ENCODE results near the gene SLC6A12. TPM values are rescaled to one million over a fixed set of nuclear protein-coding genes. Genes with fewer than 3 reads are reported as not detected.

Gene SLC6A12
- total and polyA plus RNA-seq, 9 of the 15 experiments (the other 6 are each of a cell fraction or from before 2014, with no cell fraction given), result not detected

- ATAC-seq (no peak), DNase-seq (ENCODE audit: extremely low read depth in 1 of 4, low spot score in 3 of 4) (no peak), FAIRE-seq (no peak)
- no peaks in the 10 kb centered on the region for H3K9me3 ChIP-seq (replicated peaks; ENCODE audit: control insufficient read depth, insufficient read depth, low read depth, low read length)
- H3K9me1 ChIP-seq (ENCODE audit: control insufficient read depth, insufficient read depth, low read length), result no peaks in the 10 kb centered on the region
- no peak overlapping the region for H3K4me2 ChIP-seq (ENCODE audit: insufficient read depth, low read length)
- H3K36me3 ChIP-seq (ENCODE audit: control insufficient read depth, insufficient read depth, low read length), result no peaks in the 10 kb centered on the region
- H3K79me2 ChIP-seq (ENCODE audit: control insufficient read depth, insufficient read depth, low read length), result no peaks in the 10 kb centered on the region
- H3K9ac ChIP-seq (ENCODE audit: insufficient read depth in 1 of 2, low read depth in 2 of 2, low read length in 2 of 2), result no peak overlapping the region
- no peak overlapping the region for H3K4me3 ChIP-seq
- TF ChIP-seq ZNF79 (CRISPR knock-in tag; IDR thresholded peaks at IDR 0.05; ENCODE audit: low read depth) (no peak), SMARCE1 (IDR thresholded peaks at IDR 0.05) (no peak), NR1H2 (CRISPR knock-in tag; IDR thresholded peaks at IDR 0.05) (no peak), SP1 (CRISPR knock-in tag; IDR thresholded peaks at IDR 0.05) (no peak), ZNF316 (IDR thresholded peaks at IDR 0.05) (no peak), ASH1L (IDR thresholded peaks at IDR 0.05; ENCODE audit: borderline replicate concordance, low read depth, partially characterized antibody) (no peak), PPARD (CRISPR knock-in tag; IDR thresholded peaks at IDR 0.05) (no peak), RFX1 (IDR thresholded peaks at IDR 0.05) (no peak), SREBF2 (CRISPR knock-in tag; IDR thresholded peaks at IDR 0.05) (no peak)
- TF ChIP-seq, protein P1, sequence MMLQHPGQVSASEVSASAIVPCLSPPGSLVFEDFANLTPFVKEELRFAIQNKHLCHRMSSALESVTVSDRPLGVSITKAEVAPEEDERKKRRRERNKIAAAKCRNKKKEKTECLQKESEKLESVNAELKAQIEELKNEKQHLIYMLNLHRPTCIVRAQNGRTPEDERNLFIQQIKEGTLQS (IDR thresholded peaks at IDR 0.05), result no peak
- TF ChIP-seq, protein P1 (CRISPR knock-in tag; conservative IDR thresholded peaks at IDR 0.05), result no peak
- TF ChIP-seq, protein P2, sequence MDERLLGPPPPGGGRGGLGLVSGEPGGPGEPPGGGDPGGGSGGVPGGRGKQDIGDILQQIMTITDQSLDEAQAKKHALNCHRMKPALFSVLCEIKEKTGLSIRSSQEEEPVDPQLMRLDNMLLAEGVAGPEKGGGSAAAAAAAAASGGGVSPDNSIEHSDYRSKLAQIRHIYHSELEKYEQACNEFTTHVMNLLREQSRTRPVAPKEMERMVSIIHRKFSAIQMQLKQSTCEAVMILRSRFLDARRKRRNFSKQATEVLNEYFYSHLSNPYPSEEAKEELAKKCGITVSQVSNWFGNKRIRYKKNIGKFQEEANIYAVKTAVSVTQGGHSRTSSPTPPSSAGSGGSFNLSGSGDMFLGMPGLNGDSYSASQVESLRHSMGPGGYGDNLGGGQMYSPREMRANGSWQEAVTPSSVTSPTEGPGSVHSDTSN (CRISPR knock-in tag; IDR thresholded peaks at IDR 0.05; ENCODE audit: low read depth), result no peak
- TF ChIP-seq, protein P2 (tag; conservative IDR thresholded peaks at IDR 0.05; ENCODE audit: low read depth), result no peak
- H3K4me1 ChIP-seq (replicated peaks in 1 of 2; ENCODE audit: control insufficient read depth in 2 of 2, insufficient read depth in 2 of 2, low read length in 2 of 2), result peaks cover 0 to 9% of the 10 kb centered on the region in 2 experiments; a peak in 2 of 5 replicates
- H2AFZ ChIP-seq (ENCODE audit: low read depth, low read length), result no peak overlapping the region
- BruUV-seq (replicated peaks), result no TSS peak
- in situ Hi-C loops (cut with MboI), result no loop called here
- no peaks in the 10 kb centered on the region for H4K20me1 ChIP-seq (replicated peaks; ENCODE audit: control insufficient read depth, insufficient read depth, low read length)
- CTCF ChIA-PET (ENCODE audit: low intra/inter-chr PET ratio), result no interaction called here
- POLR2A ChIA-PET, result interaction anchor here (0.6 kb wide), 1 partner anchor 59 kb away, joined by 3 read pairs; no protein-coding TSS in a partner anchor
- WGBS (ENCODE audit: insufficient coverage, low coverage, missing lambda C conversion rate), result 5% methylated on average over 5 of the region's 5 CpGs
- intact Hi-C loops (cut with micrococcal nuclease), result no loop called here
- no peak overlapping the region for H3K27ac ChIP-seq (ENCODE audit: extremely low read depth, low read depth, low read length)
- peaks cover 11 to 65% of the 10 kb centered on the region in 2 experiments for H3K27me3 ChIP-seq (ENCODE audit: control insufficient read depth in 2 of 2, insufficient read depth in 2 of 2, low read length in 2 of 2)
Observed at GRCh38 chr12:151579-151978, 62.4 kb downstream of the SLC6A12 start.
